D721Med (cell line): ENCODE results near the gene KIAA0513.

Experiments used
- DNase-seq: peaks from one replicate; pipeline ENCODE4 v3.0.0; 2011; ENCODE audit warnings: low spot score; ENCODE audit not compliant: insufficient read length
- FAIRE-seq: peaks from 2 replicates; lab custom pipeline; 2011; peaks lifted over from hg19 to GRCh38; lab: Jason Lieb, UNC
- CTCF ChIP-seq: IDR thresholded peaks from 2 replicates; pipeline ENCODE4 v1.5.1; 2012; ENCODE audit warnings: mild to moderate bottlenecking, control low read depth; ENCODE audit not compliant: insufficient read depth; ENCODE audit errors: missing control alignments

The KIAA0513 gene

GRCh38 chr16:85085721-85086120 is 58.1 kb downstream of the KIAA0513 start:
- no peak for TF ChIP-seq CTCF
- FAIRE-seq (no peak), DNase-seq (no peak)

GRCh38 chr16:85086347-85087291 is 59.0 kb downstream of the KIAA0513 start:
- DNase-seq (peak; percentile 85), FAIRE-seq (no peak)
- TF ChIP-seq CTCF: peak; percentile 87

- FAIRE-seq (no peak), DNase-seq (no peak)
- TF ChIP-seq CTCF: no peak
Observed at GRCh38 chr16:85087899-85088569, 60.4 kb downstream of the KIAA0513 start.

- DNase-seq: no peak
- FAIRE-seq: no peak
- TF ChIP-seq CTCF: no peak
Observed at GRCh38 chr16:85088570-85089199, 61.1 kb downstream of the KIAA0513 start.

- no peak for DNase-seq
- no peak for FAIRE-seq
- no peak for TF ChIP-seq CTCF
Observed at GRCh38 chr16:85089525-85089924, 61.9 kb downstream of the KIAA0513 start.

- no peak for TF ChIP-seq CTCF
- FAIRE-seq (no peak), DNase-seq (no peak)
Observed at GRCh38 chr16:85090181-85090580, 62.6 kb downstream of the KIAA0513 start.
